ENCODE results near the gene AGPAT4. TPM values are rescaled to one million over a fixed set of nuclear protein-coding genes. Genes with fewer than 3 reads are reported as not detected.

The AGPAT4 gene
- total and polyA plus RNA-seq, 2 of the 13 experiments (the other 11 are each of a cell fraction or from before 2014, with no cell fraction given) = 0.07 to 0.13 TPM

DNA sequence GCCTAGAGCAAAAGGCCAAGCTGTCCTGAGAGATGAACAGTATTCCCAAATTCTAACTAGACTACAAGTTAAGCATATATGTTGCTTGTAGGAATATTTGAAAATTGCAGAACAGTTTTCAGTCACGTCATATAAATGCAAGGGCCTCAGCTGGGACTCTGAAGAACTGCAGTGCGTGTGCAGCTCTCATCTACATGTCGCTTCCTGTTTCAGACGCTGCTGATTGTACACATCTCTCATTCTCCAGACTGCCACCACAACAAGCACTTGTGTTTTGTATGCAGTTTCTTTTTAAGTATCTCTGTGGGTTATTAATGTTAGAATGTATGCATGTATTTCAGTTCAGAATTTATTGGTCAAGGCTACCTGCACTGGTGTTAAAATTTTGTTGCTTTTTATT is 162.6 kb downstream of the AGPAT4 start (continued):
- TF ChIP-seq CAMTA2 (CRISPR knock-in tag; IDR thresholded peaks at IDR 0.05; ENCODE audit: borderline replicate concordance) = no peak
- no peak for TF ChIP-seq ZBTB1 (CRISPR knock-in tag; IDR thresholded peaks at IDR 0.05; ENCODE audit: borderline replicate concordance)
- no peak for TF ChIP-seq THYN1 (CRISPR knock-in tag; IDR thresholded peaks at IDR 0.05; ENCODE audit: borderline replicate concordance, low read depth)
- TF ChIP-seq ZMYM3 (CRISPR knock-in tag; IDR thresholded peaks at IDR 0.05) = no peak
- TF ChIP-seq TSC22D2 (CRISPR knock-in tag; IDR thresholded peaks at IDR 0.05; ENCODE audit: borderline replicate concordance) = no peak
- TF ChIP-seq NBN (conservative IDR thresholded peaks at IDR 0.05) = no peak
- TF ChIP-seq, protein P1, sequence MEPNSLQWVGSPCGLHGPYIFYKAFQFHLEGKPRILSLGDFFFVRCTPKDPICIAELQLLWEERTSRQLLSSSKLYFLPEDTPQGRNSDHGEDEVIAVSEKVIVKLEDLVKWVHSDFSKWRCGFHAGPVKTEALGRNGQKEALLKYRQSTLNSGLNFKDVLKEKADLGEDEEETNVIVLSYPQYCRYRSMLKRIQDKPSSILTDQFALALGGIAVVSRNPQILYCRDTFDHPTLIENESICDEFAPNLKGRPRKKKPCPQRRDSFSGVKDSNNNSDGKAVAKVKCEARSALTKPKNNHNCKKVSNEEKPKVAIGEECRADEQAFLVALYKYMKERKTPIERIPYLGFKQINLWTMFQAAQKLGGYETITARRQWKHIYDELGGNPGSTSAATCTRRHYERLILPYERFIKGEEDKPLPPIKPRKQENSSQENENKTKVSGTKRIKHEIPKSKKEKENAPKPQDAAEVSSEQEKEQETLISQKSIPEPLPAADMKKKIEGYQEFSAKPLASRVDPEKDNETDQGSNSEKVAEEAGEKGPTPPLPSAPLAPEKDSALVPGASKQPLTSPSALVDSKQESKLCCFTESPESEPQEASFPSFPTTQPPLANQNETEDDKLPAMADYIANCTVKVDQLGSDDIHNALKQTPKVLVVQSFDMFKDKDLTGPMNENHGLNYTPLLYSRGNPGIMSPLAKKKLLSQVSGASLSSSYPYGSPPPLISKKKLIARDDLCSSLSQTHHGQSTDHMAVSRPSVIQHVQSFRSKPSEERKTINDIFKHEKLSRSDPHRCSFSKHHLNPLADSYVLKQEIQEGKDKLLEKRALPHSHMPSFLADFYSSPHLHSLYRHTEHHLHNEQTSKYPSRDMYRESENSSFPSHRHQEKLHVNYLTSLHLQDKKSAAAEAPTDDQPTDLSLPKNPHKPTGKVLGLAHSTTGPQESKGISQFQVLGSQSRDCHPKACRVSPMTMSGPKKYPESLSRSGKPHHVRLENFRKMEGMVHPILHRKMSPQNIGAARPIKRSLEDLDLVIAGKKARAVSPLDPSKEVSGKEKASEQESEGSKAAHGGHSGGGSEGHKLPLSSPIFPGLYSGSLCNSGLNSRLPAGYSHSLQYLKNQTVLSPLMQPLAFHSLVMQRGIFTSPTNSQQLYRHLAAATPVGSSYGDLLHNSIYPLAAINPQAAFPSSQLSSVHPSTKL (CRISPR knock-in tag; IDR thresholded peaks at IDR 0.05) = no peak
- no peak for TF ChIP-seq POGZ (CRISPR knock-in tag; IDR thresholded peaks at IDR 0.05)
- TF ChIP-seq, protein P2, sequence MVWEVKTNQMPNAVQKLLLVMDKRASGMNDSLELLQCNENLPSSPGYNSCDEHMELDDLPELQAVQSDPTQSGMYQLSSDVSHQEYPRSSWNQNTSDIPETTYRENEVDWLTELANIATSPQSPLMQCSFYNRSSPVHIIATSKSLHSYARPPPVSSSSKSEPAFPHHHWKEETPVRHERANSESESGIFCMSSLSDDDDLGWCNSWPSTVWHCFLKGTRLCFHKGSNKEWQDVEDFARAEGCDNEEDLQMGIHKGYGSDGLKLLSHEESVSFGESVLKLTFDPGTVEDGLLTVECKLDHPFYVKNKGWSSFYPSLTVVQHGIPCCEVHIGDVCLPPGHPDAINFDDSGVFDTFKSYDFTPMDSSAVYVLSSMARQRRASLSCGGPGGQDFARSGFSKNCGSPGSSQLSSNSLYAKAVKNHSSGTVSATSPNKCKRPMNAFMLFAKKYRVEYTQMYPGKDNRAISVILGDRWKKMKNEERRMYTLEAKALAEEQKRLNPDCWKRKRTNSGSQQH (CRISPR knock-in tag; IDR thresholded peaks at IDR 0.05; ENCODE audit: low read depth) = no peak

All from HepG2 (cell line).